DMS153 (cell line): ENCODE results near the gene TSHZ3.

Experiments used
- DNase-seq: peaks from one replicate; lab custom pipeline; 2025; lab: John Stamatoyannopoulos, UW

Gene TSHZ3

DNA sequence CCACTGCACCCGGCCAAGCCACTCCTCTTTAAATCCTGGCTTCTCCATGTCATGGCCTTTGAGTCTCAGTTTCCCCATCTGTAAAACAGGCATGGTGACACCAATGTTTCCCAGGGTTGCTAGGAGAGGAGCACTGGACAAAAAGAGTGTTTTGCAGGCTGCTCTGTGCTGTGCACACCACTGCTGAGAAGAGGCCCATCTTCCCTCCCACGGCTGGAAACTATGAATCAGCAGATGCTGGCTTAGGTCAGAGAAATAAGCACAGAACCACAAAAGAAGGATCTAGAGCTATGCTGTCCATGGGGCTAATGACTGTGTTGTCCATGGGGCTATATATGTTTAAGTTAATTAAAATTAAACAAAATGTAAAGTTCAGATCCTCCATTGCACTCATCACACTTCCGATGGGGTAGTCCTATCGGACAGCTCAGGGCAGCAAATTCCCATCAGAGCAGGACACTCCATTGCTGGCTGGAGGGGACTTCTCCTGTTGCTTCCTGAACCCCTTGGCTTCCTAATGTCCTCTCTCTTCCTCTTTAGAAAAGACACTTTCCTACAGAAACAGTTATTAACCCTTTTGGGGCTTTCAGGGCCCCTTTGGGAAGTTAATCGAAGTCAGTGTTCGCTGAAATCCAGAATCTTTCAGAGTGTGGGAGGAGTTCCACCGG, 37.1 kb downstream of the TSHZ3 start:
- DNase-seq = no peak

- no peak for DNase-seq
These were observed 38.7 kb downstream of the TSHZ3 start for GRCh38 chr19:31310432-31311133.

- no peak for DNase-seq
These were observed 40.5 kb downstream of the TSHZ3 start for GRCh38 chr19:31308781-31309180.

- DNase-seq = no peak
These were observed 42.1 kb downstream of the TSHZ3 start for GRCh38 chr19:31307071-31307669.

- no peak for DNase-seq
These were observed 43.1 kb downstream of the TSHZ3 start for GRCh38 chr19:31306006-31306753.

DNA sequence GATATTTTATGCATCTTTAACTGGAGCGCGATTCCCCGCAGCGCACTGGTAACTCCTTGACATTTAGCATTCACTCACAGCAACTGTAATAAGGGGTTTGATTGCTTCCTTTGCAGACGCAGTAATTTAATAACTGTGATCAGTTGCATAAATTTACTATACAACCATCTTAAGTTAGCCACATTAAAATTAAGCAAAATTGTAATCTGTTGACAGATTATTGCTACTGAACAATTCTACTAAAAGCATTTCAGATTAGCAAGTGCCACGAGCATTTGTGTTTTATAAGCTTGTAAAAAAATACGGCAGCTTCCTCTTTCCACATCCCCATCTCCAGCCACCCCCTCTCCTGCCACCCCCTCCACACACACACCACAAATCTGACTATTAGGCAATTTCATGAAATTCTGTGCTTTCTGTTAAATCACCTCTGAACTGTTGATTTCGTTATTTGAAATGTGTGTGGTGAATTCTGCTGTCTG, 44.4 kb downstream of the TSHZ3 start:
- DNase-seq = no peak

- no peak for DNase-seq
These were observed 45.9 kb downstream of the TSHZ3 start for GRCh38 chr19:31303262-31303815.

DNA sequence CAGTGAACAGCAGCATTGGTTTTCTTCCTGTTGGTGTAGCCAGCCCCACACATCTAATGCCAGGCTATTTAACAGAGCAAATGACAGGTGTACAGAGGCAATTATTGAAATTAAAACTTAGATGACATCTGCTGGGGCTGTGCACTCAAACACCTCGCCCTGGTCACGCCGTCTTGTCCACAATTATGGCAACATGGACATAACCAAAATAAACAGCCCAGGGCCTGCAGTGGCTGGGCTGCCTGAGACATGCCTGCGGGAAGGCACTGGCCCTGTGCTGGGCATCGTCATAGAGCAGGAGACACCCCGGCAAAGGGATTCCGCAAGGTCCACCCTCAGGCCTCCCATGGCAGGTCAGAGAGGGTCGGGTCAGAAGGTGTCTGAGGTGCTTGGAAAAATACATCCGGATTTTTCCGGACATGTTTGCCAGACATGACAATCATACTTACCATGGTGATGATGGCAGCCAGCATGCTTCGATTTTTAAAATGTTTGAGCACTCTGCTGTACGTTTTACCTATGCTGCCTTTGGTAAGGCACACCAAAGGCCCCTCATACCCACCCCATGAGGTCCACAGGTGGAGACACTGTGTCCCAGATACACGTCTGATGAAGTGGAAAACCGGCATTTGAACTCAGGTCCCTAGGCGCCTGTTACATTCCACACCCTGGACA, 47.8 kb downstream of the TSHZ3 start:
- no peak for DNase-seq

- DNase-seq = no peak
These were observed 48.8 kb downstream of the TSHZ3 start for GRCh38 chr19:31300422-31300821.

GRCh38 chr19:31299665-31300064, 49.6 kb downstream of the TSHZ3 start:
- no peak for DNase-seq

DNA sequence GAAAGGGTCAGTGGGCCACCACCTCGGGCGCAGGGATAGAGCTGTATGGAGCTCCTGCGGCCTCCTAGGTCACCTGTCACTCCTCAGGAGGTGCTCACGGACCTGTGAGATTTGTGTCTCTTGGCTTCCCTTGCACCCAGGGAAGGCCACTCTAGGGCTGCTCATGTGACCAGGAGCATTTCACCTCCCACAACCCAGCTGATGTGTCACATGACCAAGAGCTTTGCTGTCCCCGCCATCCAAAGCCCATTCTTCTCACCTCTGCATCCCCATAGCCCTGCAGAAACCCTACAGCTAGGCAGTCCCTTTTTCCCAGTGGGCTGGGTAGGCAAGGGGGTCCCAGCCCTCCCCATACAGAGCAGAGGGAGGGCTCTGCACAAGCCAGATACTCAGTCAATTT, 51.2 kb downstream of the TSHZ3 start:
- DNase-seq = no peak

GRCh38 chr19:31296741-31297390, 52.4 kb downstream of the TSHZ3 start:
- DNase-seq = no peak

GRCh38 chr19:31294189-31294588, 55.0 kb downstream of the TSHZ3 start:
- no peak for DNase-seq

DNA sequence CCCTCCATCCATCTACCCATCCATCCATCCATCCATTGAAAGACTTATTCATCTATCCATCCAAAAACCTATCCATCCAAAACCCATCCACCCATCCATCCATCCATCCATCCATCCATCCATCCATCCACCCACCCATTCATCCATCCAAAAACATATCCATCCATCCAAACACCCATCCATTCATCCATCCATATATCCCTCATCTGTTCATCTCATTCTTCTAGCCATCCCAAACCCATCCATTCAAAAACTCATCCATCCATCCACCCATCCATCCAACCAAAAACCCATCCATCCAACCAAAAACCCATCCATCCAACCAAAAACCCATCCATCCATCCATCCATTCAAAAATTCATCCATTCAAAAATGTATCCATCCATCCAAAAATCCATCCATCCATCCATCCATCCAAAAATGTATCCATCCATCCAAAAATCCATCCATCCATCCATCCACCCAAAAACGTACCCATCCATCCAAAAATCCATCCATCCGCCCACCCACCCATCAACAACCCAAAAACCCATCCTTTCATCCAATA, 56.5 kb downstream of the TSHZ3 start:
- DNase-seq = no peak

- no peak for DNase-seq
These were observed 58.2 kb downstream of the TSHZ3 start for GRCh38 chr19:31290931-31291590.

DNA sequence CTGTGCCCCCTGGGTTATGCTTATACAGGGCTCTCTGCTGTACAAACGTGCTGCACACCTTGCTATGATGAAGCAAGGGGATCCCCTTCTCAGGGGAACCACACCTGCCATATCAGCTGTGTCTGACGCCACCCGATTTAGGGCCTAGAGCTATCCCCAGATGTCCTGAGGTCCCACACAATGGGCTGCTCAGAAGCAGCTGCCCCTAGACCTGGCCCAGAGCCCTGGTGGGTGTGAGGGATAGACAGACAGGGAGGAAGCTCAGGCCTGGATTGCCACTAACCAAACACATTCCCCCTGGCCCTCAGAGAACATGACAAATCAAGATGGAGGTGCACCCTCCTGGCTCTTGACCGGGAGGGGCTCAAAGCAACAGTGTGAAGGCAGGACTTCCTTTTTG, 59.3 kb downstream of the TSHZ3 start:
- DNase-seq = no peak

DNA sequence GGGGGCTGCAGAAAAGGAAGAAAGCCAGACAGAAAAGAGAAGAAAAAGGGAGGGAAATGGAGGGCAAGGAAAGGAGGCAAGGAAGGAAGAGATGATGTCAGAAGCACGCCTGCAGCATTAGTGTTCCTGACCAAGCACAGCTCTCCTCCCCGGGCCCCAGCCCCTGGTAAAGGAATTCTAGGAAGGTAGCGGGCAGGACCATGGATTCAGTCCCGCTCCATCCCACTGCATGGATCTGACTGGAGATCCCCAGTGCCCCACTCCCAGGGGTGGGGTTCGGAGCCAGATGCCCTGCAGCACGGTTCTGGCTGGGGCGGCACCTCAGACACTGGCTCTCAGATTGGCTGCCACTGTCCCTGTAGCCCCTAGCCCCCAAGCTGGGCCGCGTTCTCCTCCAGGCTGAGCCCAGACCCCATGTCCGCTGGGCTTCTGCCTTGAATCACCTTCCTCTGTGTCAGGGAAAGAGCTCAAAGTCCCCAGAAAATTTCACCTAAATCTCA, 59.8 kb downstream of the TSHZ3 start:
- DNase-seq = no peak

DNA sequence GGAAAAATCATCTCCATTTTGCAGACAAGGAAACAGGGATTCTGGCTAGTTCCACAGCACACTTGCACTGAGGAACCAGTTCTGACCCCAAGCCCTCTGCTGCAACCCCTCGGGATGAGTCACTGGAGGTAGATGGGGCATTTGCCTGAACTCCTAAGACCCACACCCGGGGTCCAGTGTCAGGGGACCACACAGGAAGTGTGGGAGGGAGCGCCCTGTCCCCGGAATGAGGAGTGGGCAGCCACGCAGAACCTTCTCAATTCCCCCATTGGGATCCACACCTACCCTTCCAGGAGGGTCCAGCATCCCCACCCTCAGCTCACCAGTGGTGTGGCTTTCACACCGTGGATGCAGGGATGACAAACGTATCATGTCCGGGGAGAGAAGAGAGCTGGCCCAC, 62.7 kb downstream of the TSHZ3 start:
- no peak for DNase-seq

- no peak for DNase-seq
These were observed 63.5 kb downstream of the TSHZ3 start for GRCh38 chr19:31285744-31286143.

GRCh38 chr19:31284621-31285020, 64.6 kb downstream of the TSHZ3 start:
- DNase-seq = no peak
